Measurements from ENCODE around the gene CERK.

- TF ChIP-seq CTCF (IDR thresholded peaks at IDR 0.05) (no peak), EP300 (IDR thresholded peaks at IDR 0.05) (no peak)
Measured at GRCh38 chr22:46661221-46661851, 76.7 kb downstream of the CERK start.
